Retinal pigment epithelial cell (primary cell): ENCODE results near the gene LECT2.

Experiments used
- DNase-seq: peaks from one replicate; pipeline ENCODE4 v3.0.0-alpha.2; 2010; ENCODE audit warnings: low read depth
- H3K4me3 ChIP-seq: 2 replicates; pipeline ENCODE4 v1.5.1; 2011; ENCODE audit warnings: mild to moderate bottlenecking, low read length, control low read depth, moderate library complexity
- CTCF ChIP-seq: conservative IDR thresholded peaks from 2 replicates; pipeline ENCODE4 v1.5.1; 2011; ENCODE audit warnings: low read depth, low read length, control low read depth, inconsistent platforms

LECT2 gene

DNA sequence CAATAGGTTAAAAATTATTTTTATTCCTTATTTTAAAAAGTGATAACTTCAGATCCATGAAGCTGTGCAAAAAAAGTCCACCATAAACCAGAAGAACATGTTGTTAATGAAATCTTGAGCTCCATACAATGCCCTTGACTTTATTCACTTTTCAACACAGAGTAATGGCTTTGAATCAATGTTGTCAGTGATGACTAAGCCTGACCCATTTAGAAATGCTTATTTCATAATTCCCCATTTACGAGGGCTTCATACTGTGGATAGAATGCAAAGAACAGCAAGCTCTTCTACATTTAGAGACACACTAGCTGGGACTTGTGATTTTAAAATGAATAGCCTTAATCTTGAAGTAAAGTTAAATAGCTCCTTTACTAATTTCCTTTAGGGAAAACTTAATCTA, 33.4 kb downstream of the LECT2 start:
- DNase-seq = no peak
- TF ChIP-seq CTCF = no peak
- H3K4me3 ChIP-seq = no peak overlapping the region

DNA sequence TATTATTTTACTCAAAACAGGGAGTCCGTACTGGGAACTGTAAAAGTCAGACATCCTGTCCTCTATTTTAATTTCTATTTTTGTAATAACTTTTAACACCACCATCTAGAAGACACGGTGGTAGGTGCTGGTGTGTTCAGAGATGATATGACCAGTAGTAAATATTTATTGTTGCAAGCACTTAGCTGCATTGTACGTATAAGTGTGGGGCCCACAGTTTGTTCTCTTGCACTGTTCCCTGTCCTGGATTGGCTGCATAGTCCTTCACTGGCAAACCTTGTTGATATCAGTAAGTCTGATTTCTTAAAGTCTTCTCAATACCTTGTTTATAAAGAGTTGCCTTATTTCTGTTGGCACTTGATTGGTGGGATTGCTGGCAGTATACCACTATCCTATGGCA, 34.6 kb downstream of the LECT2 start:
- DNase-seq = no peak
- TF ChIP-seq CTCF = no peak
- H3K4me3 ChIP-seq = no peak overlapping the region

DNA sequence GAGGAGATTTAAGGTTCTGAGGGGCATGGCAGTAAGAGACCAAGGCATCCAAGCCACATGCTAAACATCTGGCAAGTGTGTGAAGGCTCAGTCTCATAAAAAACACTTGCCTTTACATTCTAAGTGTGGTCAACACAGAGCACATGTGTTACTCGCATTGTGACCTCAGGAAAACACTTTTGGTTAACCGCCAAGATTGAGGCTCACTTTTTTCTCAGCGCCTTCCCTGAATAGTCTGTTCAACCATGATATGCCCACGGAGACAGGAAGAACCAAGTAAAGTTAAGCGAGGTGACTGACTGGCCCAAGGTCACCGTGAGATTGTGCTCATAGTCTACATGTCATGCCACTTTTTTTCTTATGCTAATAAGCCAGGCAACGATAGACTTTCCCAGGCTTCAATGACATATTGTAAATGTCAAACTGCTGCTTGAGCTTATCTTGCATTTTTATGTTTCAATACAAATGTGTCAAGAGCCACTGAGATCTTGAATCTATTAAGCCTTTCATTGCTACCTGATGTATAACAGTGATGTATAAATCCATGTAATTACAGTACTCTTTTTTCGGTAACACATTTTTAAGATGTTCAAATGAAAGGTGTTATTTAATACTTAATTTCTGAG, 38.0 kb downstream of the LECT2 start:
- DNase-seq = no peak
- H3K4me3 ChIP-seq = no peak overlapping the region
- no peak for TF ChIP-seq CTCF

- no peak overlapping the region for H3K4me3 ChIP-seq
- no peak for DNase-seq
- no peak for TF ChIP-seq CTCF
Measured at GRCh38 chr5:135915466-135916001, 39.2 kb downstream of the LECT2 start.

GRCh38 chr5:135913713-135914626, 40.8 kb downstream of the LECT2 start:
- no peak overlapping the region for H3K4me3 ChIP-seq
- no peak for TF ChIP-seq CTCF
- DNase-seq = no peak

DNA sequence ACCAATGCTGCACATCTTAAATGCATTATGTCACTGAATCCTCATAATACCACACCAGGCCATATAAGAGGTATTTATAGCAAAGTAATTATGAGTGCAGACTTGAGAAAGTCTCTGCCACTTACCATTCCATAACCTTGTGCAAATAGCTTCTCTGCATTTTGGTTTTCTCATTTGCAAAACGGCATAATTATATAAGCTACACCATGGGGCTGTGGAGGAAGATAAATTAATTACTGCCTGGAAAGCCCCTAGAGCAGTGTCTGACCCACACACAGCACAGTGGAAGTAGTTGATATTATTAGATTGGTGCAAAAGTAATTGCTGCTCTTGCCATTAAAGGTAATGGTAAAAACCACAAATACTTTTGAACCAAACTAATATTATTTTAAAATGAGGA, 49.6 kb downstream of the LECT2 start:
- no peak overlapping the region for H3K4me3 ChIP-seq
- no peak for TF ChIP-seq CTCF
- no peak for DNase-seq

DNA sequence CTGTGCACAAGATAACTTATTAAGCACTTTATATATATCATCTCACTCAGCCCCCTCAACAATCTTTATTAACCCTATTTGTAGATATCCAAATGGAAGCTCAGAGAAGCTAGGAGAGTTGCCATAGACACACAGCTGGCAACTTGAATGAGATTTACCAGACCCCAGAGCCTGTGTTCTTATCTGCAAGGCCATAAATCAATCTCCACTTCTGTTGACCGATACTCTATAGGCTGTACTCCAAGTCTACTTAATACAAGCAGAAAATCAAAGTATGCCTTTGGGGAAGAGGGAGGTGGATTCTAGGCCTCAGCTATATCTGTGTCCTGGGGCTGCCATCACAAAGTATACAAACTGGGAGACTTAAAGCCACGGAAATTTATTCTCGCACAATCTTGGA, 53.1 kb downstream of the LECT2 start:
- H3K4me3 ChIP-seq = no peak overlapping the region
- no peak for DNase-seq
- no peak for TF ChIP-seq CTCF
